ENCODE data around the gene RBFOX2. TPM values are rescaled to one million over a fixed set of nuclear protein-coding genes. Genes with fewer than 3 reads are reported as not detected.

RBFOX2 gene
- total and polyA plus RNA-seq, 2 donors (not counting 3 experiments of a cell fraction or from before 2014, with no cell fraction given) = 125 to 142 TPM

GRCh38 chr22:35894464-35894878 is 134.2 kb downstream of the RBFOX2 start:
- no peaks in the 10 kb centered on the region for H3K36me3 ChIP-seq (ENCODE audit: control insufficient read depth in 2 of 2, extremely low read depth in 1 of 2, insufficient read depth in 2 of 2, low read length in 2 of 2)
- H3K79me2 ChIP-seq (ENCODE audit: control insufficient read depth, insufficient read depth, low read length) = peaks cover 32% of the 10 kb centered on the region
- H3K9ac ChIP-seq (replicated peaks; ENCODE audit: extremely low read depth, insufficient read depth, low read length) = no peak overlapping the region
- H3K4me1 ChIP-seq (ENCODE audit: control insufficient read depth, extremely low read depth, insufficient read depth, low read length) = peaks cover 22% of the 10 kb centered on the region
- H3K4me3 ChIP-seq (replicated peaks in 1 of 3; ENCODE audit: insufficient read depth in 1 of 3, low read depth in 1 of 3, low read length in 3 of 3) = no peak overlapping the region
- no peak overlapping the region for H3K27ac ChIP-seq (ENCODE audit: insufficient read depth, low read depth, low read length)
- BruUV-seq (replicated peaks) = no TSS peak
- H2AFZ ChIP-seq (ENCODE audit: low read depth, low read length) = no peak overlapping the region
- CTCF ChIA-PET = interaction anchor here (1.3 to 2.3 kb wide), 3 partner anchors 11 to 171 kb away, joined by 5 to 8 read pairs (median 6); no protein-coding TSS in a partner anchor
- no peak overlapping the region for H3K4me2 ChIP-seq (ENCODE audit: insufficient read depth, low read length)
- no peaks in the 10 kb centered on the region for H3K27me3 ChIP-seq (ENCODE audit: control insufficient read depth in 2 of 2, insufficient read depth in 2 of 2, low read length in 2 of 2)
- peaks cover 2% of the 10 kb centered on the region for H4K20me1 ChIP-seq (replicated peaks; ENCODE audit: control insufficient read depth, extremely low read depth, insufficient read depth, low read length)
- POLR2A ChIA-PET = no interaction called here
- DNase-seq (ENCODE audit: low read depth, low spot score) (no peak), FAIRE-seq (no peak)
- no peak for TF ChIP-seq MYC (IDR thresholded peaks at IDR 0.05; ENCODE audit: low read depth, low read length)
- TF ChIP-seq GATA2 (IDR thresholded peaks at IDR 0.05; ENCODE audit: insufficient read depth, insufficient read length, low read depth, low read length) = no peak
- no peak for TF ChIP-seq POLR2A (IDR thresholded peaks at IDR 0.05; ENCODE audit: low read depth, low read length)
- TF ChIP-seq JUN (IDR thresholded peaks at IDR 0.05; ENCODE audit: borderline replicate concordance, insufficient read depth, insufficient read length, low read depth) = no peak
- TF ChIP-seq, protein P1, sequence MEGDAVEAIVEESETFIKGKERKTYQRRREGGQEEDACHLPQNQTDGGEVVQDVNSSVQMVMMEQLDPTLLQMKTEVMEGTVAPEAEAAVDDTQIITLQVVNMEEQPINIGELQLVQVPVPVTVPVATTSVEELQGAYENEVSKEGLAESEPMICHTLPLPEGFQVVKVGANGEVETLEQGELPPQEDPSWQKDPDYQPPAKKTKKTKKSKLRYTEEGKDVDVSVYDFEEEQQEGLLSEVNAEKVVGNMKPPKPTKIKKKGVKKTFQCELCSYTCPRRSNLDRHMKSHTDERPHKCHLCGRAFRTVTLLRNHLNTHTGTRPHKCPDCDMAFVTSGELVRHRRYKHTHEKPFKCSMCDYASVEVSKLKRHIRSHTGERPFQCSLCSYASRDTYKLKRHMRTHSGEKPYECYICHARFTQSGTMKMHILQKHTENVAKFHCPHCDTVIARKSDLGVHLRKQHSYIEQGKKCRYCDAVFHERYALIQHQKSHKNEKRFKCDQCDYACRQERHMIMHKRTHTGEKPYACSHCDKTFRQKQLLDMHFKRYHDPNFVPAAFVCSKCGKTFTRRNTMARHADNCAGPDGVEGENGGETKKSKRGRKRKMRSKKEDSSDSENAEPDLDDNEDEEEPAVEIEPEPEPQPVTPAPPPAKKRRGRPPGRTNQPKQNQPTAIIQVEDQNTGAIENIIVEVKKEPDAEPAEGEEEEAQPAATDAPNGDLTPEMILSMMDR (IDR thresholded peaks at IDR 0.05; ENCODE audit: extremely low read depth in 1 of 2, insufficient read depth in 1 of 2, low read depth in 1 of 2, low read length in 2 of 2) = no peak
- TF ChIP-seq POLR2AphosphoS5 (IDR thresholded peaks at IDR 0.05; ENCODE audit: insufficient read depth, low read depth, low read length) = no peak
- TF ChIP-seq EZH2 (IDR thresholded peaks at IDR 0.05; ENCODE audit: borderline replicate concordance, low read depth, low read length, severe bottlenecking) = no peak
- TF ChIP-seq, protein P2, sequence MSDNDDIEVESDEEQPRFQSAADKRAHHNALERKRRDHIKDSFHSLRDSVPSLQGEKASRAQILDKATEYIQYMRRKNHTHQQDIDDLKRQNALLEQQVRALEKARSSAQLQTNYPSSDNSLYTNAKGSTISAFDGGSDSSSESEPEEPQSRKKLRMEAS (IDR thresholded peaks at IDR 0.05; ENCODE audit: insufficient read depth, insufficient read length) = no peak
- no peak for TF ChIP-seq FOS (IDR thresholded peaks at IDR 0.05; ENCODE audit: borderline replicate concordance, insufficient read depth, low read length)
- no peaks in the 10 kb centered on the region for H3K9me3 ChIP-seq (replicated peaks; ENCODE audit: control insufficient read depth, insufficient read depth, low read length)
- dilution Hi-C loops (cut with MboI; ENCODE audit: extremely low pct_ligation_motif_present, low sequenced_read_pairs) (no loop called here), intact Hi-C loops (cut with micrococcal nuclease) (no loop called here)
- H3K9me1 ChIP-seq (replicated peaks; ENCODE audit: control insufficient read depth, extremely low read depth, insufficient read depth, low read length) = no peaks in the 10 kb centered on the region
